Effector memory CD4-positive, alpha-beta T cell (primary cell): ENCODE measurements around the gene KLF15.

Experiments
- DNase-seq, 3 donors: peaks; one replicate each; pipeline ENCODE4 v3.0.0-alpha.2; 2020
- H3K27ac ChIP-seq: 2 replicates; pipeline ENCODE4 v1.7.0; 2013; ENCODE audit warnings: mild to moderate bottlenecking, low read length, moderate library complexity; ENCODE audit not compliant: insufficient read depth, poor library complexity, severe bottlenecking
- H3K27me3 ChIP-seq: replicated peaks from 2 replicates; pipeline ENCODE4 v1.7.0; 2013; ENCODE audit warnings: mild to moderate bottlenecking, low read length; ENCODE audit not compliant: insufficient read depth, control insufficient read depth, poor library complexity, severe bottlenecking
- H3K36me3 ChIP-seq: 2 replicates; pipeline ENCODE4 v1.7.0; 2013; ENCODE audit warnings: mild to moderate bottlenecking, low read length, moderate library complexity; ENCODE audit not compliant: control insufficient read depth, insufficient read depth
- H3K4me1 ChIP-seq: 2 replicates; pipeline ENCODE4 v1.7.0; 2013; ENCODE audit warnings: low read length, mild to moderate bottlenecking; ENCODE audit not compliant: control insufficient read depth, insufficient read depth, poor library complexity, severe bottlenecking
- H3K4me3 ChIP-seq: 2 replicates; pipeline ENCODE4 v1.7.0; 2013; ENCODE audit warnings: low read length, low read depth, mild to moderate bottlenecking; ENCODE audit not compliant: insufficient read depth, poor library complexity, severe bottlenecking
- H3K9me3 ChIP-seq: 2 replicates; pipeline ENCODE4 v1.7.0; 2013; ENCODE audit warnings: mild to moderate bottlenecking, low read length, moderate library complexity; ENCODE audit not compliant: control insufficient read depth

The KLF15 gene

DNA sequence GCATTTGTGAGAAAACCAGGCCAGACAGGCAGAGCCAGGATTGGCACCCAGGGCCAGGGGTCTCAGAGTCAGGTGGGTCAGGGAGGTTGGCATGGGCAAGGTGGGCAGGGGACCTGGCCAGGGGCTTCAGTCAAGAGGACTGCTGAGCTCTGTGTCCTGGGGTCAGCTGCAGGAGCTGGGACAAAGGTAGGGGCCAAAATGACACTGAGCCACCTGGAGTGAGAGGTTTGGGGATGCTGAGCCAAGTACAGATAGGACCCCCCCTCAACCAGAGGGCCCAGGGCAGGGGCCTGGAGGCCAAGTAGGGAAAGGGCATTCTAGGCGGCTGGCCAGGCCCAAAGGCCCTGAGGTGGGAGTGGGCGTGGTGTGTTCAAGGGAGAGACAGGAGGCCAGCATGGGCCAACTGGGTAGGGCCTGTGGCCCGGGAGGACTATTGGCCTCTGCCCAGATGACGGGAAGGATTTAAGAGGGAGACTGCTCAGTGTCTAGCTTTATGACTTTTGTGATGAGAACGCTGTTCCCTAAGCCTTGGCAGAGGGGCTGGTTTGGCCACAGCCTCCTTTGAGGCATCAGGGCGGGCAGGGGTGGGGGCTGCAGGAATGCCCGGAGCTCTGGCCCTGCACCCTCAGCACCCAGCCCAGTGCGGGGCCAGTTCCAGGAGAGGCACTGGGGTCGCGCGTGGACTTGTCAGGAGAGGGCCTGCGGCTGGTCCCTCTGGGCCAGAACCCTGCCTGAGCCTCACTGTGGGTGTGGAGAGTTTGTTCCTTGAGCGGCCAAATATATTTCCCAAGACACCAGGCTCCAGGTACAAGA is 40.6 kb upstream of the KLF15 start:
- Histone ChIP-seq H3K4me3 (no peak overlapping the region), H3K27me3 (no peaks in the 10 kb centered on the region), H3K9me3 (no peaks in the 10 kb centered on the region), H3K4me1 (no peaks in the 10 kb centered on the region), H3K36me3 (no peaks in the 10 kb centered on the region), H3K27ac (no peak overlapping the region)
- no peak for DNase-seq

DNA sequence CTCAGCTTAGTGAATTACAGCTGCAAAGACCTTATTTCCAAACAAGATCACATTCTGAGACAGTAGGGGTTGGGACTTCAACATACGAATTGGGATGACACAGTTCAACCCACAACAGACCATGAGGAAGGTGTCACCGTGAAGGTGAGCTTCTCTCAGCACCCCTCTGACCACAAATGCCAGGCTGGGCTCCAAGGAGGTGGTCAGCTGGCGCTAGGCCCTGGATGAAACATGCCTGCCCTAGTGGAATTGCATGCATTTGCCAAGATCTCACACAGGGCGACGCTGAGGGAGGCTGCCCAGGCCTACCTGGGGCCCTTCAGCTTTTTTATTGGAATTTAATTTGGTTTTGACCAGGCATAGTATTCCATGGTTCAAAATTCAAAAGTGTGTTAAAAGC is 39.3 kb upstream of the KLF15 start:
- Histone ChIP-seq H3K27me3 (no peaks in the 10 kb centered on the region), H3K9me3 (no peaks in the 10 kb centered on the region), H3K4me3 (no peak overlapping the region), H3K36me3 (no peaks in the 10 kb centered on the region), H3K27ac (no peak overlapping the region), H3K4me1 (no peaks in the 10 kb centered on the region)
- DNase-seq: no peak

DNA sequence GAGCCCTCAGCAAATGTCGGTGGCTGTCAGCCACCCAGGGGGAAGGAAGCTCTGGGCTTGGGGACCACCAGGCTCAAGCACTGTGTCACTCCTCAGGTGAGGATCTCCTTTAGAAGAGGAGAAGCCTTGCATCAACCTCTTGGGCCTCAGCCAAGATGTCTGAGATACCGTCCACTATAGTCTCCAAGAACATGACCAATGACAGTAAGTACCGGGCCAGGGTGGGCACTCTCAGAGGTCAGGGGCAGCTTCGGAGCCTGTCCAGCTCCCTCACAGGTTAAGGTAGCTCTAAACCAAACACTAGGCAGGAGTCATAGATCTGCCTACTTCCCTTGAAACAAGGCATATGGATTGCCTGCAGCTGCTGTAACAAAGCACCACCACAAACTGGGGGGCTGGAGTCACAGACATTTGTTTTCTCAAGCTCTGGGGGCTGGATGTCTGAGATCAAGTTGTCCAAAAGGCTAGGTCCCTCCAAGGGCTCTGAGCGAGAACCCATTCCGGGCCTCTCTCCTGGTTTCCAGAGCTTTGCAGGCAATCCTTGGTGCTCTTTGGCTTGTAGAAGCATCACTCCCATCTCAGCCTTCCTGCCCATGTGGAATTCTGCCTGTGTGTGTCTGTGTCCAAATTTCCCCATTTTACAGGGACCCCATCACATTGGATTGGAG is 38.8 kb upstream of the KLF15 start:
- H3K4me3 ChIP-seq: no peak overlapping the region
- DNase-seq: no peak
- no peaks in the 10 kb centered on the region for H3K36me3 ChIP-seq
- no peaks in the 10 kb centered on the region for H3K27me3 ChIP-seq
- no peaks in the 10 kb centered on the region for H3K9me3 ChIP-seq
- no peaks in the 10 kb centered on the region for H3K4me1 ChIP-seq
- H3K27ac ChIP-seq: no peak overlapping the region

DNA sequence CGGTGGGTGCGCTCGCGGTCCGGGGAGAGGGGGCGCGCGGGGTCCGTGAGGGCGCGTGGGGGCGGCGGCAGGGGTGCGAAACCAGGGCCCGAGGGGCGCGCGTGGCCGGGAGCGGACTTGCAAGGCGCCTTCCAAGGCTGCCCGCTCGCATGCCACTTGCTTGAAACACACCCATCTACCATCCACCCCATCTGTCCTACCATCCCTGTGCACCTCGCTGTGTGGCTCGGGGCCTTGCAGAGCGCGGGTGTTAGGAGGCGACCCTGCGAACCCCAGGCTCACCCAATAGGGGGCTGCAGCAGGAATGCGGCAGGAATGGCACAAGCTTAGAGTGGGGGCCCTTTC is 37.7 kb upstream of the KLF15 start:
- H3K27ac ChIP-seq: no peak overlapping the region
- no peaks in the 10 kb centered on the region for H3K4me1 ChIP-seq
- no peak overlapping the region for H3K4me3 ChIP-seq
- DNase-seq: no peak
- no peaks in the 10 kb centered on the region for H3K36me3 ChIP-seq
- H3K9me3 ChIP-seq: no peaks in the 10 kb centered on the region
- H3K27me3 ChIP-seq: peaks cover under 1% of the 10 kb centered on the region

DNA sequence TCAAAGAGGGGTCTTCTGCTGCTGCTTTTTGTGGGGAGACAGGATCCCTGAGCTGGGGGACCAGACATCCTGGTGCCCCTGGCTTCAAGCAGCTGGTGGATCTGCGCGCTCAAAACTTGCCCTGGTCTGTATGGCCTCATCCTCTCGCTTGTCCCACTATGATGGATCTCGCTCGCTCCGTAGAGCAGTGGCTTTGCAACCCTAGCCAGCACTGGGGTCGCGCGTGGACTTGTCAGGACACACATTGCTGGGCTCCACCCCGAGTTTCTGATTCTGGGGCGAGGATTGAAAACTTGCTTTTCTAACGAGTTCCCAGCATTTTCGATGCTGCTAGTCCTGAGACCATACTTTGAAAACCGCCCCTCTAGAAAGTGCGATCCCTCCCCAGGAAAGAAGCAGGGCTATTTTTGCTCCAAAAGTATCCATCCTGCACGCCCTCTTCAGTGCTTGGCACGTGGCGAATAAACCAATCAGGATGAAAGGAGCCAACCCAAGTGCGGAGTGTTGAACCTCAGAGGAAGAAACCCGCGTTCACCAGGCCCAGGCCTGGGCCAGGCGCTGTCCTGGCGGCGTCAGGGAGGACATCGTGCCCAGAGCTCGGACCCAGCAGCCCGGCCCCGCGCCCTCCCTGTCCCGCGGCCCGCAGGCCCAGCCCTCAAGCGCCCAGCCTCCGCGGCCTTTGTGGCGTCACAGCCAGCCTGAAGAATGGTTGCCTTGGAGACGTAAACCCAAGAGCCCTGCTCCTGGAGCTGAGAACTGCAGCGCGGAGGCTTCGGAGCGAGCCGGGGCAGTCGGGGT is 37.2 kb upstream of the KLF15 start, which contains the start of gene CFAP100:
Gene CFAP100, plus strand, starts transcription at position 731 of the 798 bp plus-strand sequence. CDS start 1,092 bp downstream, outside the sequence.
- Histone ChIP-seq H3K36me3 (no peaks in the 10 kb centered on the region), H3K27ac (no peak within 1 kb of the TSS), H3K4me3 (no peak within 1 kb of the TSS), H3K4me1 (no peaks in the 10 kb centered on the region), H3K9me3 (no peaks in the 10 kb centered on the region), H3K27me3 (peaks cover 6% of the 10 kb centered on the region)
- no peak for DNase-seq

DNA sequence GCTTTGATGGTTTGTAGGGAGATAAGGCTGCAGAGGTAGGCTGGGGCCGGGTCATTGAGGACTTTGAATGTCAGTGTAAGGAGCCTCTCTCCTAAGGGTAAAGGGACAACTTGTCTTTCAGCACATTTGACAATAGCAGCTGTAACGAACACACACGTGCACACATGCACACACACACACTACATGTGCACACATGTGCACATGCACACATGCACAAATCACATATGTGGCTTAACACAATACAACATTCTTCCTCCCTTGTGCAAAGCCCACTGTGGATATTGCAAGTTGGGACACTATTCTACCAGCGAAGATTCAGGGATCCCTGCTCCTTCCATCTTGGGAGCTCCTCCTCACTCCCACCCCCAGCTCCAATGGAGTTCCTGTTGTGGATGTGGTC is 36.4 kb upstream of the KLF15 start:
- peaks cover 11% of the 10 kb centered on the region for H3K27me3 ChIP-seq
- H3K4me1 ChIP-seq: no peaks in the 10 kb centered on the region
- no peaks in the 10 kb centered on the region for H3K9me3 ChIP-seq
- no peaks in the 10 kb centered on the region for H3K36me3 ChIP-seq
- no peak overlapping the region for H3K4me3 ChIP-seq
- H3K27ac ChIP-seq: no peak overlapping the region
- DNase-seq: no peak

DNA sequence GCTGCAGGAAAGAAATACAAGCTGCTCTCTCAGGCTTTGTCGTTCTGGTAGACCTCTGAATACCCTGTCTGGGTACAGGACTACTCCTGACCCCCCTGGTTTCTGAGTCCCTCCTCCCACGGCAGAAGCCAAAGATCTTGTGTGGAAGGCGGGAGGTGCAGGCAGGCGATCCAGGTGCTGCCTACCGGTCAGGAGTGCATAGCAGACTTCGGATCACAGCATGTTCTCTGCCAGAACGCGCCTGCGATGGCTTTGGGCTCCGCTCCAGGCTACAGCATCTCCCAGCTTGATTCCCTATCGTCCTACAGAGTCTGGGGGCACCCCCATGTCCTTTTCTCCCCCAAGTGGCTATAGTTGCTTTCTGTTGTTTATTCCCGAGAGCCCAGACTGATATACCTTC is 35.0 kb upstream of the KLF15 start:
- no peak overlapping the region for H3K27ac ChIP-seq
- no peak overlapping the region for H3K4me3 ChIP-seq
- no peaks in the 10 kb centered on the region for H3K4me1 ChIP-seq
- H3K27me3 ChIP-seq: peaks cover 11% of the 10 kb centered on the region
- H3K9me3 ChIP-seq: no peaks in the 10 kb centered on the region
- H3K36me3 ChIP-seq: no peaks in the 10 kb centered on the region
- DNase-seq: no peak

DNA sequence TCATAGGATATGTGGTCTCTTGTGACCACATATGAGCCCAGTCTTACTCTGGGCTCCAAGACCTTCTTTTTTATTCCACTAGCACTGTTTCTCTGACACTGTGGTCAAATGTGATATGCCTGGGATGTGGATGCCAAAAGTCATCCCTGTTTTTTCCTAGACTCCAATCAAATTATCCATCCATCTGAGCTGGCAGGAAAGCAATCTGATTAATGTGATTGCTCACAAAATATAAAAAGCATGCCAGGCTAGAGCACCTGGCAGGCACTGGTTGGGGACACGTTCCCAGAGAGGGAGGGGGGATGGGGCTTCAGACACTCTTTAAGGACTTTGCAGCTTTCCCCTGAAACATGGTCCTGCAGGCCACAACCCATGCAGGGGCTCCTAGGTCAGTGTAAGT is 34.4 kb upstream of the KLF15 start:
- DNase-seq: no peak
- Histone ChIP-seq H3K4me1 (no peaks in the 10 kb centered on the region), H3K4me3 (no peak overlapping the region), H3K9me3 (no peaks in the 10 kb centered on the region), H3K27ac (no peak overlapping the region), H3K36me3 (no peaks in the 10 kb centered on the region), H3K27me3 (peaks cover 11% of the 10 kb centered on the region)

DNA sequence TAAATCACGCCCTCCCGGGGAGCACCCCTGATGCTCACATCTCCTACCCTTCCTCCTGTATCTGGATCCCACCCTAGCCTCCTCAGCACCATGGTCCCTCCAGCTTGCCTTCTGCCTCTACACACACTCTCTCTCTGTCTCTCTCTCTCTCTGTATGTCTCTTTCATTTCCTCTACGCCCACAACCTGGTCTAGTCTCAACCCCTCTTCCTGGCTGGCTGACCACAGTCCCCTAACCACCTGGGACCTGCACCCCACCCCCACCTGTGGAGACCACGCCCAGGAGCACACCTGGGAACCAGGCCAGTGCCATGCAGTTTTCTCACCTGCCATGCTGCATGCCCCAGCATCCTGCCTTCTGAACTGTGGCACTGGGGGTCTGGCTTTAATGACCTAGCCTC is 33.5 kb upstream of the KLF15 start:
- no peak for DNase-seq
- Histone ChIP-seq H3K27ac (no peak overlapping the region), H3K9me3 (no peaks in the 10 kb centered on the region), H3K27me3 (peaks cover 11% of the 10 kb centered on the region), H3K36me3 (no peaks in the 10 kb centered on the region), H3K4me1 (no peaks in the 10 kb centered on the region), H3K4me3 (no peak overlapping the region)

DNA sequence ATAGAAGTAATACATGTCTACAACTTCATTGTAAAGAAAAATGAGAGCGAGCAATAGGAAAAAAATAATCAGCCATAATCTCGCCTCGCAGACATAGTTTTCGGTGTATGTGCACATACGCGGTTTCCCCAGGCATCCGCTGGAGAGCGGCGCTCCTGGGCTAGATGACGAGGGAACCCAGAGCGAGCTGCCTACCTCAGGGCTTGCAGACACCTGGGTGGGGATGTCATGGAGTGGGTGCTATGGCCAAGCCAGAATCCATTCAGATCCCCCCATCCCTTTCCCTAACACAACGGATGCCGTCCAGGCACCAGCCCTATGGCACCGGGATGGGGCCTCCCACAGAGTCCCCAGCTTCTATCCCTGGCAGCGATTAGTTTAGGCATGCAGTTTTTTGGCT is 33.0 kb upstream of the KLF15 start:
- Histone ChIP-seq H3K4me1 (no peaks in the 10 kb centered on the region), H3K9me3 (no peaks in the 10 kb centered on the region), H3K36me3 (no peaks in the 10 kb centered on the region), H3K27ac (no peak overlapping the region), H3K4me3 (no peak overlapping the region), H3K27me3 (peaks cover 11% of the 10 kb centered on the region)
- DNase-seq: no peak
